SK-N-SH (cell line): ENCODE data around the gene R3HCC1L. TPM values are rescaled to one million over a fixed set of nuclear protein-coding genes. Genes with fewer than 3 reads are reported as not detected.

Source experiments
- CTCF ChIA-PET: fragments of 300-600, 350-600 bp; formaldehyde crosslinking; extraction: SDS; loops from one replicate; lab custom pipeline; 2021; lab: Yijun Ruan, JAX
- POLR2A ChIA-PET: fragments of 350-600 bp; sonication (Branson Sonifier 250); formaldehyde crosslinking; extraction: SDS; loops from one replicate; lab custom pipeline; 2020; ENCODE audit warnings: antibody characterized with exemption, inconsistent platforms; lab: Yijun Ruan, JAX
- DNase-seq: peaks from one replicate; pipeline ENCODE4 v3.0.0; 2012
- H2AFZ ChIP-seq: fragments of 200-600 bp; sonication (generic); 2 replicates; pipeline ENCODE4 v1.8.1; 2016; ENCODE audit warnings: antibody characterized with exemption, mild to moderate bottlenecking, low read depth
- H3F3A ChIP-seq: fragments of 200-600 bp; sonication (generic); replicated peaks from 2 replicates; pipeline ENCODE3; 2016; ENCODE audit warnings: antibody characterized with exemption, mild to moderate bottlenecking; ENCODE audit not compliant: insufficient read depth
- H3K27ac ChIP-seq, 2 experiments: fragments of 200-500 bp in 1 of 2; fragments of 200-600 bp in 1 of 2; sonication (Bioruptor generic) in 1 of 2; sonication (generic), shearing (Covaris generic) in 1 of 2; 2 replicates each; pipeline versions ENCODE4 v1.5.1 to v1.6.1; 2014 to 2016; ENCODE audit warnings: low read depth in 2 of 2, inconsistent platforms in 1 of 2, low read length in 1 of 2, mild to moderate bottlenecking in 1 of 2, mixed read lengths in 1 of 2
- H3K27me3 ChIP-seq: fragments of 200-600 bp; sonication (generic), shearing (Covaris generic); 2 replicates; pipeline ENCODE4 v1.6.1; 2016; ENCODE audit warnings: mixed run types; ENCODE audit not compliant: insufficient read depth
- H3K36me3 ChIP-seq, 2 experiments: fragments of 200-500 bp in 1 of 2; fragments of 200-600 bp in 1 of 2; sonication (Bioruptor generic) in 1 of 2; sonication (generic) in 1 of 2; replicated peaks in 1 of 2; 2 replicates each; pipeline versions ENCODE3 to v1.5.1; 2014 to 2016; ENCODE audit warnings: low read length in 1 of 2, mild to moderate bottlenecking in 1 of 2; ENCODE audit not compliant: insufficient read depth in 2 of 2, control insufficient read depth in 1 of 2
- H3K4me1 ChIP-seq, 2 experiments: fragments of 200-500 bp in 1 of 2; fragments of 200-600 bp in 1 of 2; sonication (Bioruptor generic) in 1 of 2; sonication (generic), shearing (Covaris generic) in 1 of 2; 2 replicates each; pipeline versions ENCODE4 v1.5.1 to v1.6.1; 2014 to 2016; ENCODE audit warnings: low read depth in 1 of 2, low read length in 1 of 2, mixed run types in 1 of 2; ENCODE audit not compliant: insufficient read depth in 2 of 2, control insufficient read depth in 1 of 2
- H3K4me2 ChIP-seq: fragments of 200-600 bp; sonication (generic), shearing (Covaris generic); 2 replicates; pipeline ENCODE4 v1.6.1; 2017; ENCODE audit warnings: mixed run types
- H3K4me3 ChIP-seq, 2 experiments: fragments of 200-500 bp in 1 of 2; fragments of 200-600 bp in 1 of 2; sonication (Bioruptor generic) in 1 of 2; sonication (generic), shearing (Covaris generic) in 1 of 2; 2 replicates each; pipeline versions ENCODE4 v1.5.1 to v1.8.1; 2014 to 2016; ENCODE audit warnings: low read depth in 2 of 2, inconsistent platforms in 1 of 2, low read length in 1 of 2, mild to moderate bottlenecking in 1 of 2, mixed read lengths in 1 of 2, moderate library complexity in 1 of 2
- H3K79me2 ChIP-seq: fragments of 200-600 bp; sonication (generic); 2 replicates; pipeline ENCODE4 v1.8.1; 2017; ENCODE audit warnings: mild to moderate bottlenecking; ENCODE audit not compliant: insufficient read depth
- H3K9ac ChIP-seq: fragments of 200-600 bp; sonication (generic); 2 replicates; pipeline ENCODE4 v1.6.1; 2017; ENCODE audit warnings: mixed run types
- H3K9me2 ChIP-seq: fragments of 200-600 bp; sonication (generic); 2 replicates; pipeline ENCODE4 v1.6.1; 2017; ENCODE audit warnings: mixed run types
- H3K9me3 ChIP-seq: fragments of 200-600 bp; sonication (generic); 2 replicates; pipeline ENCODE4 v1.6.1; 2017; ENCODE audit warnings: mixed run types, mild to moderate bottlenecking, moderate library complexity
- H4K20me1 ChIP-seq: fragments of 200-600 bp; sonication (generic); 2 replicates; pipeline ENCODE4 v1.6.1; 2017; ENCODE audit warnings: mild to moderate bottlenecking, mixed run types; ENCODE audit not compliant: insufficient read depth
- CHD2 ChIP-seq: fragments of 150-350 bp; IDR thresholded peaks from 2 replicates; pipeline ENCODE4 v1.6.1; 2018; ENCODE audit warnings: low read length; ENCODE audit not compliant: partially characterized antibody
- EZH2phosphoT487 ChIP-seq: fragments of 200-600 bp; sonication (generic); IDR thresholded peaks from 2 replicates; pipeline ENCODE4 v1.6.1; 2017; ENCODE audit warnings: low read depth, mixed run types, mild to moderate bottlenecking, antibody characterized with exemption, moderate library complexity, borderline replicate concordance
- FOSL2 ChIP-seq: IDR thresholded peaks from 2 replicates; pipeline ENCODE4 v1.4.0; 2012; ENCODE audit warnings: low read depth, mild to moderate bottlenecking, moderate library complexity, borderline replicate concordance
- FOXJ3 ChIP-seq: sonication (generic); formaldehyde crosslinking; IDR thresholded peaks from 2 replicates; pipeline ENCODE4 v1.5.1; 2020; ENCODE audit warnings: mild to moderate bottlenecking, missing genetic modification reagents
- MEF2A ChIP-seq: IDR thresholded peaks from 2 replicates; pipeline ENCODE4 v1.4.0; 2012; ENCODE audit warnings: low read depth, borderline replicate concordance
- RAD21 ChIP-seq: IDR thresholded peaks from 2 replicates; pipeline ENCODE4 v1.6.1; 2012; ENCODE audit warnings: mild to moderate bottlenecking, low read length
- RFX5 ChIP-seq: IDR thresholded peaks from 2 replicates; pipeline ENCODE4 v1.6.1; 2012; ENCODE audit warnings: mild to moderate bottlenecking, improper control_type of control experiment, low read length
- RXRA ChIP-seq: IDR thresholded peaks from 2 replicates; pipeline ENCODE4 v1.4.0; 2012; ENCODE audit warnings: low read depth, mild to moderate bottlenecking, borderline replicate concordance
- SIN3A ChIP-seq: IDR thresholded peaks from 2 replicates; pipeline ENCODE4 v1.6.1; 2012; ENCODE audit warnings: low read depth, mild to moderate bottlenecking, low read length, moderate library complexity, borderline replicate concordance
- YY1 ChIP-seq: IDR thresholded peaks from 2 replicates; pipeline ENCODE4 v1.4.0; 2012; ENCODE audit warnings: low read depth, mild to moderate bottlenecking
- WGBS: methylation state at CpG from one replicate; pipeline ENCODE4 v1.1.6; 2017; ENCODE audit warnings: low lambda C conversion rate; 5-methylcytosine and 5-hydroxymethylcytosine counted together
- polyA plus RNA-seq, 3 experiments: library from polyadenylated mRNA; depleted of rRNA; stranded (reverse); fragments of >200 nt; gene quantifications; 2 replicates each; pipeline ENCODE4 v1.2.3, GENCODE V29; 2012
- TF ChIP-seq, protein P1 (sequence below): IDR thresholded peaks from 2 replicates; pipeline ENCODE4; 2012
- TF ChIP-seq, protein P2 (sequence below): IDR thresholded peaks from 2 replicates; pipeline ENCODE4 v1.6.1; 2012; ENCODE audit warnings: mild to moderate bottlenecking, low read depth, low read length, moderate library complexity
- TF ChIP-seq, protein P3 (sequence below): IDR thresholded peaks from 2 replicates; pipeline ENCODE4 v1.4.0; 2012; ENCODE audit warnings: low read depth, borderline replicate concordance
- TF ChIP-seq, protein P4 (sequence below): IDR thresholded peaks from 2 replicates; pipeline ENCODE4 v1.4.0; 2012; ENCODE audit warnings: low read depth, borderline replicate concordance
- TF ChIP-seq, protein P5 (sequence below): fragments of 150-350 bp; IDR thresholded peaks from 2 replicates; pipeline ENCODE4 v1.6.1; 2017; ENCODE audit warnings: antibody characterized with exemption, low read length, low read depth, borderline replicate concordance

Gene R3HCC1L
- polyA plus RNA-seq, 1 of the 3 experiments (the other 2 are of a cell fraction): 6.0 TPM

DNA sequence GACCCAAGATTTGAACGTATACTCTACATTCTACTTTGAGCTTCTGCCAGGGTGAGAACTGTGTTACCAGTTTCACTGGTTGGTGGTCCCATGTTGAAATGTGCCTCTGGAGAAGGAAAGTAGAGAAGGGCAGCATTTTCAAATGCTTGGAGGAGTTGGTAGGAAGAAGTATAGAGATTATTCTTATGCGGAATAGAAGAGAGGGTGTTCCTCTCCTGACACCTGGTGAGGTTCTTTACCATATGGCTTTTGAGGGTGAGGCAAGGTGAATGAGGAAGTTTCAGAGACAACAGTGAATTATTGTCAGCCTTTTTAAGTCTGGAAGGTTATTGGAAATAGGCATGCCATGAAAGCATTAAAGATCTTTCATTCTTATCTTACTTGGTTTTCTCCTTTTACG lies 34.3 kb downstream of the R3HCC1L start:
- WGBS: 97% methylated on average over 3 of the region's 3 CpGs

More for the DNA sequence above, 34.3 kb downstream of the R3HCC1L start:
- CTCF ChIA-PET: interaction anchor here (1.1 to 6.2 kb wide), 5 partner anchors 10 to 141 kb away, joined by 3 to 80 read pairs (median 4); partner anchors contain the start of gene R3HCC1L
- Histone ChIP-seq H3K36me3 (peaks cover 19 to 26% of the 10 kb centered on the region in 2 experiments), H2AFZ (no peak overlapping the region), H3F3A (peaks cover 3% of the 10 kb centered on the region), H3K9me2 (no peaks in the 10 kb centered on the region), H3K4me3 (no peak overlapping the region), H3K9ac (no peak overlapping the region), H3K27ac (no peak overlapping the region), H3K79me2 (peaks cover 22% of the 10 kb centered on the region; the same call in 1 of the 2 replicates), H3K9me3 (no peaks in the 10 kb centered on the region), H4K20me1 (peaks cover 10% of the 10 kb centered on the region), H3K27me3 (no peaks in the 10 kb centered on the region), H3K4me2 (no peak overlapping the region)
- POLR2A ChIA-PET: no interaction called here
- no peak for TF ChIP-seq MEF2A
- TF ChIP-seq YY1: no peak
- TF ChIP-seq, protein P1, sequence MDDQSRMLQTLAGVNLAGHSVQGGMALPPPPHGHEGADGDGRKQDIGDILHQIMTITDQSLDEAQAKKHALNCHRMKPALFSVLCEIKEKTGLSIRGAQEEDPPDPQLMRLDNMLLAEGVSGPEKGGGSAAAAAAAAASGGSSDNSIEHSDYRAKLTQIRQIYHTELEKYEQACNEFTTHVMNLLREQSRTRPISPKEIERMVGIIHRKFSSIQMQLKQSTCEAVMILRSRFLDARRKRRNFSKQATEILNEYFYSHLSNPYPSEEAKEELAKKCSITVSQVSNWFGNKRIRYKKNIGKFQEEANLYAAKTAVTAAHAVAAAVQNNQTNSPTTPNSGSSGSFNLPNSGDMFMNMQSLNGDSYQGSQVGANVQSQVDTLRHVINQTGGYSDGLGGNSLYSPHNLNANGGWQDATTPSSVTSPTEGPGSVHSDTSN: no peak
- no peak for TF ChIP-seq RAD21
- no peak for TF ChIP-seq EZH2phosphoT487
- TF ChIP-seq FOXJ3 (CRISPR knock-in tag): no peak
- TF ChIP-seq, protein P2, sequence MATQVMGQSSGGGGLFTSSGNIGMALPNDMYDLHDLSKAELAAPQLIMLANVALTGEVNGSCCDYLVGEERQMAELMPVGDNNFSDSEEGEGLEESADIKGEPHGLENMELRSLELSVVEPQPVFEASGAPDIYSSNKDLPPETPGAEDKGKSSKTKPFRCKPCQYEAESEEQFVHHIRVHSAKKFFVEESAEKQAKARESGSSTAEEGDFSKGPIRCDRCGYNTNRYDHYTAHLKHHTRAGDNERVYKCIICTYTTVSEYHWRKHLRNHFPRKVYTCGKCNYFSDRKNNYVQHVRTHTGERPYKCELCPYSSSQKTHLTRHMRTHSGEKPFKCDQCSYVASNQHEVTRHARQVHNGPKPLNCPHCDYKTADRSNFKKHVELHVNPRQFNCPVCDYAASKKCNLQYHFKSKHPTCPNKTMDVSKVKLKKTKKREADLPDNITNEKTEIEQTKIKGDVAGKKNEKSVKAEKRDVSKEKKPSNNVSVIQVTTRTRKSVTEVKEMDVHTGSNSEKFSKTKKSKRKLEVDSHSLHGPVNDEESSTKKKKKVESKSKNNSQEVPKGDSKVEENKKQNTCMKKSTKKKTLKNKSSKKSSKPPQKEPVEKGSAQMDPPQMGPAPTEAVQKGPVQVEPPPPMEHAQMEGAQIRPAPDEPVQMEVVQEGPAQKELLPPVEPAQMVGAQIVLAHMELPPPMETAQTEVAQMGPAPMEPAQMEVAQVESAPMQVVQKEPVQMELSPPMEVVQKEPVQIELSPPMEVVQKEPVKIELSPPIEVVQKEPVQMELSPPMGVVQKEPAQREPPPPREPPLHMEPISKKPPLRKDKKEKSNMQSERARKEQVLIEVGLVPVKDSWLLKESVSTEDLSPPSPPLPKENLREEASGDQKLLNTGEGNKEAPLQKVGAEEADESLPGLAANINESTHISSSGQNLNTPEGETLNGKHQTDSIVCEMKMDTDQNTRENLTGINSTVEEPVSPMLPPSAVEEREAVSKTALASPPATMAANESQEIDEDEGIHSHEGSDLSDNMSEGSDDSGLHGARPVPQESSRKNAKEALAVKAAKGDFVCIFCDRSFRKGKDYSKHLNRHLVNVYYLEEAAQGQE: no peak
- TF ChIP-seq, protein P3, sequence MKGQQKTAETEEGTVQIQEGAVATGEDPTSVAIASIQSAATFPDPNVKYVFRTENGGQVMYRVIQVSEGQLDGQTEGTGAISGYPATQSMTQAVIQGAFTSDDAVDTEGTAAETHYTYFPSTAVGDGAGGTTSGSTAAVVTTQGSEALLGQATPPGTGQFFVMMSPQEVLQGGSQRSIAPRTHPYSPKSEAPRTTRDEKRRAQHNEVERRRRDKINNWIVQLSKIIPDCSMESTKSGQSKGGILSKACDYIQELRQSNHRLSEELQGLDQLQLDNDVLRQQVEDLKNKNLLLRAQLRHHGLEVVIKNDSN: no peak
- TF ChIP-seq, protein P4, sequence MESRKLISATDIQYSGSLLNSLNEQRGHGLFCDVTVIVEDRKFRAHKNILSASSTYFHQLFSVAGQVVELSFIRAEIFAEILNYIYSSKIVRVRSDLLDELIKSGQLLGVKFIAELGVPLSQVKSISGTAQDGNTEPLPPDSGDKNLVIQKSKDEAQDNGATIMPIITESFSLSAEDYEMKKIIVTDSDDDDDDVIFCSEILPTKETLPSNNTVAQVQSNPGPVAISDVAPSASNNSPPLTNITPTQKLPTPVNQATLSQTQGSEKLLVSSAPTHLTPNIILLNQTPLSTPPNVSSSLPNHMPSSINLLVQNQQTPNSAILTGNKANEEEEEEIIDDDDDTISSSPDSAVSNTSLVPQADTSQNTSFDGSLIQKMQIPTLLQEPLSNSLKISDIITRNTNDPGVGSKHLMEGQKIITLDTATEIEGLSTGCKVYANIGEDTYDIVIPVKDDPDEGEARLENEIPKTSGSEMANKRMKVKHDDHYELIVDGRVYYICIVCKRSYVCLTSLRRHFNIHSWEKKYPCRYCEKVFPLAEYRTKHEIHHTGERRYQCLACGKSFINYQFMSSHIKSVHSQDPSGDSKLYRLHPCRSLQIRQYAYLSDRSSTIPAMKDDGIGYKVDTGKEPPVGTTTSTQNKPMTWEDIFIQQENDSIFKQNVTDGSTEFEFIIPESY: no peak
- TF ChIP-seq RXRA: no peak
- no peak for TF ChIP-seq SIN3A
- no peak for TF ChIP-seq FOSL2
- TF ChIP-seq, protein P5, sequence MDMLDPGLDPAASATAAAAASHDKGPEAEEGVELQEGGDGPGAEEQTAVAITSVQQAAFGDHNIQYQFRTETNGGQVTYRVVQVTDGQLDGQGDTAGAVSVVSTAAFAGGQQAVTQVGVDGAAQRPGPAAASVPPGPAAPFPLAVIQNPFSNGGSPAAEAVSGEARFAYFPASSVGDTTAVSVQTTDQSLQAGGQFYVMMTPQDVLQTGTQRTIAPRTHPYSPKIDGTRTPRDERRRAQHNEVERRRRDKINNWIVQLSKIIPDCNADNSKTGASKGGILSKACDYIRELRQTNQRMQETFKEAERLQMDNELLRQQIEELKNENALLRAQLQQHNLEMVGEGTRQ: no peak
- TF ChIP-seq CHD2: no peak
- no peak for TF ChIP-seq RFX5
- TF ChIP-seq, all 33 proteins: peak for 0
- no peak for DNase-seq
- no peaks in the 10 kb centered on the region for H3K4me1 ChIP-seq
